DOHH2 (cell line): ENCODE measurements around the gene MLKL.
"Not testable (repeated sequence)": the region's sequence is repeated elsewhere in the genome, so short reads cannot be mapped to it uniquely, and the experiment has no call there.

ENCODE experiments used
- H3F3A ChIP-seq: fragments of 200-600 bp; sonication (generic), shearing (Covaris generic); 2 replicates; pipeline ENCODE4 v1.6.0; 2016; ENCODE audit warnings: antibody characterized with exemption, mild to moderate bottlenecking; ENCODE audit not compliant: control insufficient read depth, insufficient read depth
- H3K27ac ChIP-seq: fragments of 200-600 bp; sonication (generic); 2 replicates; pipeline ENCODE4 v1.5.1; 2014; ENCODE audit warnings: low read depth, mild to moderate bottlenecking, low read length, moderate library complexity
- H3K27me3 ChIP-seq: fragments of 200-600 bp; sonication (generic); 2 replicates; pipeline ENCODE4 v1.6.1; 2014; ENCODE audit warnings: mild to moderate bottlenecking, low read length, mixed read lengths; ENCODE audit not compliant: control insufficient read depth
- H3K36me3 ChIP-seq: fragments of 200-600 bp; sonication (generic); 2 replicates; pipeline ENCODE4 v1.6.1; 2014; ENCODE audit warnings: mild to moderate bottlenecking, low read length, moderate library complexity, mixed read lengths; ENCODE audit not compliant: control insufficient read depth
- H3K4me1 ChIP-seq: fragments of 200-600 bp; sonication (generic); 2 replicates; pipeline ENCODE4 v1.6.1; 2014; ENCODE audit warnings: mild to moderate bottlenecking, low read length, mixed read lengths; ENCODE audit not compliant: control insufficient read depth
- H3K4me2 ChIP-seq: fragments of 200-600 bp; sonication (generic); 2 replicates; pipeline ENCODE4 v1.6.0; 2014; ENCODE audit warnings: mild to moderate bottlenecking, low read length, moderate library complexity
- H3K4me3 ChIP-seq: fragments of 200-600 bp; sonication (generic); 2 replicates; pipeline ENCODE4 v1.5.1; 2014; ENCODE audit warnings: mild to moderate bottlenecking, low read length, mixed read lengths
- H3K79me2 ChIP-seq: fragments of 200-600 bp; sonication (generic); 2 replicates; pipeline ENCODE4 v1.6.1; 2014; ENCODE audit warnings: mild to moderate bottlenecking, low read length, mixed read lengths; ENCODE audit not compliant: control insufficient read depth
- H3K9me2 ChIP-seq: fragments of 200-600 bp; sonication (generic); replicated peaks from 2 replicates; pipeline ENCODE4 v1.6.1; 2014; ENCODE audit warnings: mild to moderate bottlenecking, low read length, mixed read lengths; ENCODE audit not compliant: control insufficient read depth
- H3K9me3 ChIP-seq: fragments of 200-600 bp; sonication (generic); 2 replicates; pipeline ENCODE4 v1.6.1; 2014; ENCODE audit warnings: antibody characterized with exemption, low read length, mixed read lengths; ENCODE audit not compliant: control insufficient read depth, insufficient read depth
- H4K20me1 ChIP-seq: fragments of 200-600 bp; sonication (generic); 2 replicates; pipeline ENCODE4 v1.6.0; 2014; ENCODE audit warnings: low read depth, mild to moderate bottlenecking, antibody characterized with exemption, low read length, moderate library complexity; ENCODE audit not compliant: control insufficient read depth, insufficient read depth
- CTCF ChIP-seq: fragments of 200-600 bp; sonication (generic); IDR thresholded peaks from one replicate; pipeline ENCODE4 v1.5.1; 2014; ENCODE audit warnings: antibody characterized with exemption, mild to moderate bottlenecking, low read depth, low read length; ENCODE audit not compliant: poor library complexity, severe bottlenecking
- EZH2phosphoT487 ChIP-seq: fragments of 200-600 bp; sonication (generic); IDR thresholded peaks from 2 replicates; pipeline ENCODE4 v1.6.1; 2017; ENCODE audit warnings: borderline replicate concordance, mild to moderate bottlenecking, antibody characterized with exemption, low read length, moderate library complexity, mixed read lengths

The MLKL gene

GRCh38 chr16:74654536-74655050 lies 46.1 kb downstream of the MLKL start:
- H4K20me1 ChIP-seq = peaks cover 20% of the 10 kb centered on the region
- H3K4me1 ChIP-seq = peaks cover 17% of the 10 kb centered on the region
- H3K4me3 ChIP-seq = no peak overlapping the region
- TF ChIP-seq CTCF (no peak), EZH2phosphoT487 (no peak)
- peaks cover 98% of the 10 kb centered on the region for H3K79me2 ChIP-seq
- H3F3A ChIP-seq = peaks cover 8% of the 10 kb centered on the region
- no peak overlapping the region for H3K27ac ChIP-seq
- no peak overlapping the region for H3K4me2 ChIP-seq
- no peaks in the 10 kb centered on the region for H3K9me3 ChIP-seq
- H3K36me3 ChIP-seq = peaks cover 92% of the 10 kb centered on the region
- no peaks in the 10 kb centered on the region for H3K27me3 ChIP-seq
- no peaks in the 10 kb centered on the region for H3K9me2 ChIP-seq

GRCh38 chr16:74652883-74653282 lies 47.8 kb downstream of the MLKL start:
- not testable (repeated sequence) for H3K27me3 ChIP-seq, H3K9me2 ChIP-seq, H3K4me2 ChIP-seq, H3K27ac ChIP-seq, H3K9me3 ChIP-seq, H4K20me1 ChIP-seq, H3F3A ChIP-seq, H3K4me1 ChIP-seq, H3K4me3 ChIP-seq
- peaks cover 92% of the 10 kb centered on the region for H3K36me3 ChIP-seq
- peaks cover 97% of the 10 kb centered on the region for H3K79me2 ChIP-seq

GRCh38 chr16:74652249-74652648 lies 48.4 kb downstream of the MLKL start:
- Histone ChIP-seq H3K27me3 (no peaks in the 10 kb centered on the region), H3K9me3 (no peaks in the 10 kb centered on the region), H3K4me1 (no peaks in the 10 kb centered on the region), H3K36me3 (peaks cover 91% of the 10 kb centered on the region), H3K79me2 (peaks cover 92% of the 10 kb centered on the region), H3K4me2 (no peak overlapping the region), H3K4me3 (no peak overlapping the region), H4K20me1 (peaks cover 7% of the 10 kb centered on the region; the same call in 1 of the 2 replicates), H3K9me2 (no peaks in the 10 kb centered on the region), H3F3A (peaks cover 8% of the 10 kb centered on the region), H3K27ac (no peak overlapping the region)
- TF ChIP-seq EZH2phosphoT487 (no peak), CTCF (no peak)

- H3K9me2 ChIP-seq = no peaks in the 10 kb centered on the region
- H4K20me1 ChIP-seq = peaks cover 7% of the 10 kb centered on the region; the same call in 1 of the 2 replicates
- no peak overlapping the region for H3K4me2 ChIP-seq
- H3K4me1 ChIP-seq = no peaks in the 10 kb centered on the region
- peaks cover 8% of the 10 kb centered on the region for H3F3A ChIP-seq
- no peak overlapping the region for H3K27ac ChIP-seq
- peaks cover 91% of the 10 kb centered on the region for H3K36me3 ChIP-seq
- H3K4me3 ChIP-seq = no peak overlapping the region
- H3K79me2 ChIP-seq = peaks cover 90% of the 10 kb centered on the region
- TF ChIP-seq EZH2phosphoT487 (no peak), CTCF (no peak)
- H3K27me3 ChIP-seq = no peaks in the 10 kb centered on the region
- no peaks in the 10 kb centered on the region for H3K9me3 ChIP-seq
These were observed 48.8 kb downstream of the MLKL start for GRCh38 chr16:74651841-74652240.
